Panc1 (cell line): ENCODE data around the gene CEP63.

Source experiments
- POLR2AphosphoS5 ChIP-seq: IDR thresholded peaks from 2 replicates; pipeline ENCODE4 v1.6.1; 2012; ENCODE audit warnings: mild to moderate bottlenecking, low read depth, low read length, moderate library complexity
- TF ChIP-seq, protein P1 (sequence below): fragments of 450-650 bp; IDR thresholded peaks from 2 replicates; pipeline ENCODE4 v1.5.1; 2017; ENCODE audit warnings: mild to moderate bottlenecking

DNA sequence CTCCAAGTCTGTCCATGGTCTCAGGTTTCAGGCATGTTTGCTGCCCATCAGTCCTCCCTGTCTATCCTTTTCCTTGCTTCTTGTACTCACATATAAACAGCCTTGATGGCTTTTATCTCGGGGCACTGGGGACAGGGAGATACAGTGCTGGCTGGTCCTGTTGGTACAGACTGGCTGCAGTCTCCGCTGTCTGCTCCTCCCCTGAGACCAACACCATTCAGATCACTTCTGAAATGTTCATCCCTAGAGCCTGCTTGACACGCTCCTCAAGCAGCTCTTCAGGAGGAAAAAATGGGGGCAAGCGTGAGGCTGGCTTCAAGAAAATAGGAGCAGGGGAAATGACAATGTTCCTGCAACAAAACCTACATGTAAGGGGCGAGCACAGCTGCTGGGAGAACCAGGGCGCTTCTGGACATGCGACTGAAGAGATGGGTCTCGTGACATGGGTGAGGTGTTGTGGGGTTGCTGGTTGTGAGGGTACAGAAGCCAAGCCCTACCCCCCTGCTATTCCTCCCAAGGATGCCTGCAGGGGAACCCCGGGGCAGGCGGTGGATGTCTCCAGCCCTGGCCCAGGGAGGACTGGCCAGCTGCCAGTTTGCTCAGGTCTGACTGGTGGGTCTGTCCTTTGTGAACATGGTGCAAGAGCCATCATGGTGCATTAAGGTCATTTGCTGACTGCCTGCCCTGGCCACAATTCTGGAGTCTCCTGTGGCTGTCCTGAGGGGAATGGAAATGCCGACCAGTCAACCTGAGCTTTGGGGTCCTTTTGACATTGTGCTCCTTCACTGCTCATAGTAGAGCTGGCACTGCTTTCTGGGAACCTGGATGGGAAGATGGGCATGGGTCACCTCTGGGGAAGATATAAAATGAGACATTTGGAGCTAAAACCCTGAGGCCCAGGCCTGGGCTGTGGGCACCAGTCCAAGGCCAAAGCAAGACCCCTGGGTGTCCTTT is 124.9 kb downstream of the CEP63 start:
- TF ChIP-seq, protein P1, sequence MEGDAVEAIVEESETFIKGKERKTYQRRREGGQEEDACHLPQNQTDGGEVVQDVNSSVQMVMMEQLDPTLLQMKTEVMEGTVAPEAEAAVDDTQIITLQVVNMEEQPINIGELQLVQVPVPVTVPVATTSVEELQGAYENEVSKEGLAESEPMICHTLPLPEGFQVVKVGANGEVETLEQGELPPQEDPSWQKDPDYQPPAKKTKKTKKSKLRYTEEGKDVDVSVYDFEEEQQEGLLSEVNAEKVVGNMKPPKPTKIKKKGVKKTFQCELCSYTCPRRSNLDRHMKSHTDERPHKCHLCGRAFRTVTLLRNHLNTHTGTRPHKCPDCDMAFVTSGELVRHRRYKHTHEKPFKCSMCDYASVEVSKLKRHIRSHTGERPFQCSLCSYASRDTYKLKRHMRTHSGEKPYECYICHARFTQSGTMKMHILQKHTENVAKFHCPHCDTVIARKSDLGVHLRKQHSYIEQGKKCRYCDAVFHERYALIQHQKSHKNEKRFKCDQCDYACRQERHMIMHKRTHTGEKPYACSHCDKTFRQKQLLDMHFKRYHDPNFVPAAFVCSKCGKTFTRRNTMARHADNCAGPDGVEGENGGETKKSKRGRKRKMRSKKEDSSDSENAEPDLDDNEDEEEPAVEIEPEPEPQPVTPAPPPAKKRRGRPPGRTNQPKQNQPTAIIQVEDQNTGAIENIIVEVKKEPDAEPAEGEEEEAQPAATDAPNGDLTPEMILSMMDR, result no peak
- no peak for TF ChIP-seq POLR2AphosphoS5
